Measurements from ENCODE around the gene BCAS3. TPM values are rescaled to one million over a fixed set of nuclear protein-coding genes. Genes with fewer than 3 reads are reported as not detected.

BCAS3 gene
- total RNA-seq, 6 experiments from 2014 or later: 9.2 to 22.1 (median 14.2) TPM

DNA sequence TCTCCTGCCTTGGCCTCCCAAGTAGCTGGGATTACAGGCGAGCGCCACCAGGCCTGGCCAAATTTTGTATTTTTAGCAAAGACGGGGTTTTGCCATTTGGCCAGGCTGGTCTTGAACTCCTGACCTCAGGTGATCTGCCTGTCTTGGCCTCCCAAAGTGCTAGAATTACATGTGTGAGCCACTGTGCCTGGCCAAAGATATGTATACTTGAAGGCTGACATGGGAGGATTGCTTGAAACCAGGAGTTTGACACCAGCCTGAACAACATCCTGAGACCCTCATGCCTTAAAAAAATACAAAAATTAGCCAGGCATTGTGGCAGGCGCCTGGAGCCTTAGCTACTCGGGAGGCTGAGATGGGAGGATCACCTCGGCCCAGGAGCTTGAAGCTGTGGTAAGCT, 3.1 kb downstream of the BCAS3 start:
- H3K27me3 ChIP-seq: no peaks in the 10 kb centered on the region
- TF ChIP-seq POLR2A (IDR thresholded peaks at IDR 0.05): no peak
- TF ChIP-seq CTCF (IDR thresholded peaks at IDR 0.05): no peak
- ATAC-seq (no peak), DNase-seq (no peak)
- intact Hi-C loops (cut with DNase I): no loop called here
- H3K9me3 ChIP-seq: no peaks in the 10 kb centered on the region
- no peak overlapping the region for H3K27ac ChIP-seq
- H3K4me3 ChIP-seq: no peak overlapping the region
- peaks cover 0 to 3% (median 0%) of the 10 kb centered on the region in 4 donors for H3K4me1 ChIP-seq
- peaks cover 0 to 20% (median 0%) of the 10 kb centered on the region in 4 donors for H3K36me3 ChIP-seq
- 94% methylated on average over 6 of the region's 6 CpGs for WGBS (ENCODE audit: insufficient coverage, low coverage, low lambda C conversion rate, missing lambda C conversion rate)

- TF ChIP-seq POLR2A (IDR thresholded peaks at IDR 0.05): no peak
- TF ChIP-seq CTCF (IDR thresholded peaks at IDR 0.05): no peak
- 98% methylated on average over 6 of the region's 7 CpGs for WGBS (ENCODE audit: insufficient coverage, low coverage, low lambda C conversion rate, missing lambda C conversion rate)
- no peak for DNase-seq
- no peak for ATAC-seq
- H3K27me3 ChIP-seq: no peaks in the 10 kb centered on the region
- H3K27ac ChIP-seq: no peak overlapping the region
- no peaks in the 10 kb centered on the region for H3K9me3 ChIP-seq
- intact Hi-C loops (cut with DNase I): no loop called here
- H3K4me1 ChIP-seq: no peaks in the 10 kb centered on the region
- H3K4me3 ChIP-seq: no peak overlapping the region
- peaks cover 0 to 34% (median 0%) of the 10 kb centered on the region in 4 donors for H3K36me3 ChIP-seq
Measured at GRCh38 chr17:60685437-60685836, 7.8 kb downstream of the BCAS3 start.

- H3K36me3 ChIP-seq: no peaks in the 10 kb centered on the region
- no peak overlapping the region for H3K4me3 ChIP-seq
- TF ChIP-seq POLR2A (IDR thresholded peaks at IDR 0.05) (no peak), CTCF (IDR thresholded peaks at IDR 0.05) (no peak)
- intact Hi-C loops (cut with DNase I): no loop called here
- no peaks in the 10 kb centered on the region for H3K27me3 ChIP-seq
- DNase-seq (no peak), ATAC-seq (no peak)
- no peaks in the 10 kb centered on the region for H3K9me3 ChIP-seq
- peaks cover 0 to 3% (median 0%) of the 10 kb centered on the region in 4 donors for H3K4me1 ChIP-seq
- no peak overlapping the region for H3K27ac ChIP-seq
Measured at GRCh38 chr17:60695960-60696359, 18.3 kb downstream of the BCAS3 start.

DNA sequence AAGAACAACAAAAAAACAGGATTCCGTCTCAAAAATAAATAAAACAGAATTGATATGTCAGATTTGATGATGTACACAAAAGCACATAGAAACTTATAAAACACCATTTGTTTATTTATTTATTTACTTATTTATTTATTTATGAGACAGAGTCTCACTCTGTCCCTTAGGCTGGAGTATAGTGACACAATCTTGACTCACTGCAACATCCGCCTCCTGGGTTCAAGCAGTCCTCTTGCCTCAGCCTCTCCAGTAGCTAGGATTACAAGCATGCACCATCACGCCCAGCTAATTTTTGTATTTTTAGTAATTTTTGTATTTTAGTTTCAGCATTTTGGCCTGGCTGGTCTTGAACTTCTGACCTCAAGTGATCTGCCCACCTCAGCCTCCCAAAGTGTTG, 21.4 kb downstream of the BCAS3 start:
- no peak overlapping the region for H3K4me3 ChIP-seq
- no peak for DNase-seq
- H3K27me3 ChIP-seq: no peaks in the 10 kb centered on the region
- no peaks in the 10 kb centered on the region for H3K36me3 ChIP-seq
- peaks cover 0 to 3% (median 0%) of the 10 kb centered on the region in 4 donors for H3K4me1 ChIP-seq
- ATAC-seq: no peak
- intact Hi-C loops (cut with DNase I): no loop called here
- TF ChIP-seq POLR2A (IDR thresholded peaks at IDR 0.05): no peak
- no peak for TF ChIP-seq CTCF (IDR thresholded peaks at IDR 0.05)
- WGBS (ENCODE audit: insufficient coverage, low coverage, low lambda C conversion rate, missing lambda C conversion rate): 100% methylated on average over 3 of the region's 3 CpGs
- no peaks in the 10 kb centered on the region for H3K9me3 ChIP-seq
- H3K27ac ChIP-seq: no peak overlapping the region

- 82% methylated on average over 3 of the region's 3 CpGs for WGBS (ENCODE audit: insufficient coverage, low coverage, low lambda C conversion rate, missing lambda C conversion rate)
- no peak for TF ChIP-seq CTCF (IDR thresholded peaks at IDR 0.05)
- no peak for TF ChIP-seq POLR2A (IDR thresholded peaks at IDR 0.05)
Measured at GRCh38 chr17:60704170-60704569, 26.5 kb downstream of the BCAS3 start.

More at GRCh38 chr17:60704170-60704569, 26.5 kb downstream of the BCAS3 start:
- H3K9me3 ChIP-seq: no peaks in the 10 kb centered on the region
- H3K27ac ChIP-seq: no peak overlapping the region
- H3K36me3 ChIP-seq: no peaks in the 10 kb centered on the region
- no peak overlapping the region for H3K4me3 ChIP-seq
- DNase-seq (no peak), ATAC-seq (peak in 3 of 4 donors; percentile 19 to 77 (median 57))
- no peaks in the 10 kb centered on the region for H3K4me1 ChIP-seq
- no peaks in the 10 kb centered on the region for H3K27me3 ChIP-seq
- intact Hi-C loops (cut with DNase I): no loop called here
